ENCODE measurements around the gene SMOC1. TPM values are rescaled to one million over a fixed set of nuclear protein-coding genes. Genes with fewer than 3 reads are reported as not detected.
A peak's percentile ranks its signal among the peaks of the same experiment; 100 is the strongest.

The SMOC1 gene
- total and polyA plus RNA-seq, 2 donors (not counting 1 experiment from before 2014, with no cell fraction given), result 0.06 TPM; not detected in 1

GRCh38 chr14:69922198-69922597 lies 43.0 kb downstream of the SMOC1 start:
- no peak for TF ChIP-seq EZH2 (IDR thresholded peaks at IDR 0.05; ENCODE audit: low read length, missing control alignments)
- no peak for TF ChIP-seq CTCF (conservative IDR thresholded peaks at IDR 0.05 in 1 of 2, IDR thresholded peaks at IDR 0.05 in 1 of 2; ENCODE audit: low read depth in 1 of 2, low read length in 2 of 2)

DNA sequence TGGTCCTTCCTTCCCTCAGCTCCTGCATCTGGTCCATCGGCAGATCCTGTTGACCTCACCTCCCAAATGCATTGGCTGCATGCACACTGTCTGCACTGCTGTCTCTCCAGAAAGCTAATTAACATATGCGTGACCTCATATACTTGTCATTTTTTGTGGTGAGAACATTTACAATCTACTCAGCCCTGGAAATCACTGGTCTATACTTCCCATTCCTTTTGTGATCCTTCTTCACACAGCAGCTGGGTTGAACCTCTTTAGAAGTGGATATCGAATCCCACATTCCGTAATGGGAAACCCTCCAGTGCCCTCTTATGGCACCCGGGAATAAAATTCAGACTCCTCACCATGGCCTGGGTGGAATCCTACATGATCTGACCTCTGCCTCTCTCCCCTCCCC lies 45.0 kb downstream of the SMOC1 start:
- H3K4me1 ChIP-seq (ENCODE audit: control insufficient read depth, extremely low read depth, insufficient read depth, low read length), result no peaks in the 10 kb centered on the region
- no peaks in the 10 kb centered on the region for H4K20me1 ChIP-seq (ENCODE audit: control insufficient read depth, extremely low read depth, insufficient read depth, low read length)
- DNase-seq (ENCODE audit: low read depth in 2 of 2), result peak in 1 of 2 donors; percentile 51
- no peaks in the 10 kb centered on the region for H3K36me3 ChIP-seq (ENCODE audit: control insufficient read depth, insufficient read depth, low read length)
- no peak overlapping the region for H3K4me3 ChIP-seq (replicated peaks in 1 of 4; ENCODE audit: control extremely low read depth in 1 of 4, insufficient read depth in 1 of 4, low read depth in 3 of 4, low read length in 4 of 4)
- no peak overlapping the region for H2AFZ ChIP-seq (ENCODE audit: low read length)
- no peaks in the 10 kb centered on the region for H3K9me3 ChIP-seq (ENCODE audit: control insufficient read depth, insufficient read depth, low read depth, low read length)
- H3K27ac ChIP-seq (ENCODE audit: insufficient read depth, low read length), result no peak overlapping the region
- H3K79me2 ChIP-seq (ENCODE audit: control insufficient read depth, insufficient read depth, low read length), result no peaks in the 10 kb centered on the region
- no peaks in the 10 kb centered on the region for H3K27me3 ChIP-seq (ENCODE audit: control insufficient read depth, insufficient read depth, low read length)
- no peak overlapping the region for H3K4me2 ChIP-seq (ENCODE audit: extremely low read depth, insufficient read depth, low read length)
- H3K9ac ChIP-seq (ENCODE audit: insufficient read depth, low read length), result no peak overlapping the region
- TF ChIP-seq CTCF (conservative IDR thresholded peaks at IDR 0.05 in 1 of 2, IDR thresholded peaks at IDR 0.05 in 1 of 2; ENCODE audit: low read depth in 1 of 2, low read length in 2 of 2) (no peak), EZH2 (IDR thresholded peaks at IDR 0.05; ENCODE audit: low read length, missing control alignments) (no peak)

More at GRCh38 chr14:69922198-69922597, 43.0 kb downstream of the SMOC1 start:
- Histone ChIP-seq H3K36me3 (ENCODE audit: control insufficient read depth, insufficient read depth, low read length) (no peaks in the 10 kb centered on the region), H3K9ac (ENCODE audit: insufficient read depth, low read length) (no peak overlapping the region), H3K4me1 (ENCODE audit: control insufficient read depth, extremely low read depth, insufficient read depth, low read length) (no peaks in the 10 kb centered on the region), H3K4me3 (replicated peaks in 1 of 4; ENCODE audit: control extremely low read depth in 1 of 4, insufficient read depth in 1 of 4, low read depth in 3 of 4, low read length in 4 of 4) (no peak overlapping the region), H3K27ac (ENCODE audit: insufficient read depth, low read length) (no peak overlapping the region), H3K79me2 (ENCODE audit: control insufficient read depth, insufficient read depth, low read length) (no peaks in the 10 kb centered on the region), H3K9me3 (ENCODE audit: control insufficient read depth, insufficient read depth, low read depth, low read length) (no peaks in the 10 kb centered on the region), H2AFZ (ENCODE audit: low read length) (no peak overlapping the region), H4K20me1 (ENCODE audit: control insufficient read depth, extremely low read depth, insufficient read depth, low read length) (no peaks in the 10 kb centered on the region), H3K27me3 (ENCODE audit: control insufficient read depth, insufficient read depth, low read length) (no peaks in the 10 kb centered on the region), H3K4me2 (ENCODE audit: extremely low read depth, insufficient read depth, low read length) (no peak overlapping the region)
- DNase-seq (ENCODE audit: low read depth in 2 of 2), result no peak

- TF ChIP-seq EZH2 (IDR thresholded peaks at IDR 0.05; ENCODE audit: low read length, missing control alignments), result no peak
- no peak for TF ChIP-seq CTCF (conservative IDR thresholded peaks at IDR 0.05 in 1 of 2, IDR thresholded peaks at IDR 0.05 in 1 of 2; ENCODE audit: low read depth in 1 of 2, low read length in 2 of 2)
- H3K4me1 ChIP-seq (ENCODE audit: control insufficient read depth, extremely low read depth, insufficient read depth, low read length), result no peaks in the 10 kb centered on the region
- no peak overlapping the region for H3K4me3 ChIP-seq (replicated peaks in 1 of 4; ENCODE audit: control extremely low read depth in 1 of 4, insufficient read depth in 1 of 4, low read depth in 3 of 4, low read length in 4 of 4)
- H3K79me2 ChIP-seq (ENCODE audit: control insufficient read depth, insufficient read depth, low read length), result no peaks in the 10 kb centered on the region
- no peaks in the 10 kb centered on the region for H3K36me3 ChIP-seq (ENCODE audit: control insufficient read depth, insufficient read depth, low read length)
- no peak overlapping the region for H3K9ac ChIP-seq (ENCODE audit: insufficient read depth, low read length)
- H4K20me1 ChIP-seq (ENCODE audit: control insufficient read depth, extremely low read depth, insufficient read depth, low read length), result no peaks in the 10 kb centered on the region
- H2AFZ ChIP-seq (ENCODE audit: low read length), result no peak overlapping the region
- H3K9me3 ChIP-seq (ENCODE audit: control insufficient read depth, insufficient read depth, low read depth, low read length), result no peaks in the 10 kb centered on the region
- H3K4me2 ChIP-seq (ENCODE audit: extremely low read depth, insufficient read depth, low read length), result no peak overlapping the region
- H3K27me3 ChIP-seq (ENCODE audit: control insufficient read depth, insufficient read depth, low read length), result no peaks in the 10 kb centered on the region
- no peak overlapping the region for H3K27ac ChIP-seq (ENCODE audit: insufficient read depth, low read length)
- DNase-seq (ENCODE audit: low read depth in 2 of 2), result peak; percentile 61 to 64
These were observed 48.9 kb downstream of the SMOC1 start for GRCh38 chr14:69928111-69928523.

Data from fibroblast of lung (primary cell).